WTC11 (cell line): Measurements from ENCODE around the gene PRR15. TPM values are rescaled to one million over a fixed set of nuclear protein-coding genes. Genes with fewer than 3 reads are reported as not detected.

ENCODE experiments used
- ATAC-seq: fragments of 200-7000 bp; cut with Tn5 transposase; 2 replicates; pipeline ENCODE4 v1.10.0; 2021; ENCODE audit warnings: mild to moderate bottlenecking, moderate library complexity
- CTCF ChIA-PET: fragments of 300-600 bp; sonication (Branson Sonifier 250); formaldehyde crosslinking; loops from one replicate; lab custom pipeline; 2021; ENCODE audit warnings: antibody characterized with exemption; lab: Charles Lee
- POLR2A ChIA-PET: fragments of 350-600 bp; sonication (Branson Sonifier 250); formaldehyde crosslinking; loops from one replicate; lab custom pipeline; 2021; ENCODE audit warnings: antibody characterized with exemption; lab: Charles Lee
- DNase-seq: peaks from one replicate; pipeline ENCODE4 v3.0.0; 2021; ENCODE audit warnings: low spot score
- H3K27ac Mint-ChIP-seq: 2 replicates; pipeline ENCODE4 v1.8.0; 2021; ENCODE audit warnings: mixed read lengths
- H3K27me3 Mint-ChIP-seq: 2 replicates; pipeline ENCODE4 v1.8.0; 2021; ENCODE audit warnings: low read depth, mild to moderate bottlenecking, moderate library complexity, mixed read lengths
- H3K36me3 Mint-ChIP-seq: 2 replicates; pipeline ENCODE4 v1.8.0; 2021; ENCODE audit warnings: mixed read lengths
- H3K4me1 Mint-ChIP-seq: 2 replicates; pipeline ENCODE4 v1.8.0; 2022; ENCODE audit warnings: mixed read lengths
- H3K4me3 Mint-ChIP-seq: 2 replicates; pipeline ENCODE4 v1.8.0; 2021; ENCODE audit warnings: mild to moderate bottlenecking, moderate library complexity, mixed read lengths
- H3K9me3 Mint-ChIP-seq: 2 replicates; pipeline ENCODE4 v1.8.0; 2021; ENCODE audit warnings: mixed read lengths
- ESRRA ChIP-seq: sonication (generic); formaldehyde crosslinking; IDR thresholded peaks from 2 replicates; pipeline ENCODE4 v1.8.1; 2022; ENCODE audit warnings: mild to moderate bottlenecking, missing genetic modification reagents, borderline replicate concordance
- GTF2I ChIP-seq: fragments of 250-450 bp; sonication (Bioruptor Pico); conservative IDR thresholded peaks from 2 replicates; pipeline ENCODE4 v1.4.0; 2021; ENCODE audit warnings: mild to moderate bottlenecking
- KAT7 ChIP-seq: sonication (generic); formaldehyde crosslinking; IDR thresholded peaks from 2 replicates; pipeline ENCODE4 v1.8.1; 2023; ENCODE audit warnings: missing genetic modification reagents, mild to moderate bottlenecking, borderline replicate concordance
- MXD4 ChIP-seq: fragments of 250-450 bp; sonication (Bioruptor Pico); IDR thresholded peaks from 2 replicates; pipeline ENCODE4 v1.8.0; 2021; ENCODE audit warnings: mild to moderate bottlenecking, moderate library complexity, borderline replicate concordance
- MYBL2 ChIP-seq: sonication (generic); formaldehyde crosslinking; IDR thresholded peaks from 2 replicates; pipeline ENCODE4 v1.8.1; 2023; ENCODE audit warnings: mild to moderate bottlenecking, moderate library complexity, missing genetic modification reagents
- NFE2L1 ChIP-seq: sonication (generic); formaldehyde crosslinking; IDR thresholded peaks from 2 replicates; pipeline ENCODE4 v1.8.1; 2023; ENCODE audit warnings: missing genetic modification reagents
- NFYB ChIP-seq: sonication (generic); formaldehyde crosslinking; conservative IDR thresholded peaks from 2 replicates; pipeline ENCODE4 v1.8.0; 2022; ENCODE audit warnings: low read depth, missing genetic modification reagents
- PRRX2 ChIP-seq: fragments of 250-450 bp; sonication (Bioruptor Pico); IDR thresholded peaks from 2 replicates; pipeline ENCODE4 v1.8.0; 2021; ENCODE audit warnings: mild to moderate bottlenecking
- SOX15 ChIP-seq: fragments of 250-450 bp; sonication (Bioruptor Pico); IDR thresholded peaks from 2 replicates; pipeline ENCODE4 v1.9.0; 2021; ENCODE audit warnings: mild to moderate bottlenecking
- TEAD1 ChIP-seq: sonication (generic); formaldehyde crosslinking; IDR thresholded peaks from 2 replicates; pipeline ENCODE4 v1.8.0; 2022; ENCODE audit warnings: mild to moderate bottlenecking, missing genetic modification reagents
- ZNF138 ChIP-seq: sonication (generic); formaldehyde crosslinking; conservative IDR thresholded peaks from 2 replicates; pipeline ENCODE4 v1.8.1; 2022; ENCODE audit warnings: mild to moderate bottlenecking, moderate library complexity, missing genetic modification reagents
- ZNF423 ChIP-seq: fragments of 250-450 bp; sonication (Bioruptor Pico); IDR thresholded peaks from 2 replicates; pipeline ENCODE4 v2.1.2; 2022; ENCODE audit warnings: mild to moderate bottlenecking, moderate library complexity
- ZNF671 ChIP-seq: fragments of 250-450 bp; sonication (Bioruptor Pico); IDR thresholded peaks from 2 replicates; pipeline ENCODE4 v1.8.0; 2021; ENCODE audit warnings: mild to moderate bottlenecking
- total RNA-seq: library from RNA; stranded (reverse); gene quantifications from 3 replicates; pipeline ENCODE4 v1.2.3, GENCODE V29; 2021
- TF ChIP-seq, protein P1 (sequence below): fragments of 250-450 bp; sonication (Bioruptor Pico); IDR thresholded peaks from 2 replicates; pipeline ENCODE4 v2.1.2; 2022; ENCODE audit warnings: mild to moderate bottlenecking, moderate library complexity
- TF ChIP-seq, protein P2 (sequence below): sonication (generic); formaldehyde crosslinking; IDR thresholded peaks from 2 replicates; pipeline ENCODE4 v1.8.1; 2022; ENCODE audit warnings: mild to moderate bottlenecking, moderate library complexity, missing genetic modification reagents
- TF ChIP-seq, protein P3 (sequence below): sonication (generic); formaldehyde crosslinking; IDR thresholded peaks from 2 replicates; pipeline ENCODE4 v1.8.1; 2022; ENCODE audit warnings: low read depth, missing genetic modification reagents, borderline replicate concordance
- TF ChIP-seq, protein P4 (sequence below): sonication (generic); formaldehyde crosslinking; IDR thresholded peaks from 2 replicates; pipeline ENCODE4 v1.8.1; 2023; ENCODE audit warnings: mild to moderate bottlenecking, moderate library complexity, missing genetic modification reagents
- TF ChIP-seq, protein P5 (sequence below): sonication (generic); formaldehyde crosslinking; IDR thresholded peaks from 2 replicates; pipeline ENCODE4 v1.8.0; 2022; ENCODE audit warnings: mild to moderate bottlenecking, missing genetic modification reagents
- TF ChIP-seq, protein P6 (sequence below): sonication (generic); formaldehyde crosslinking; IDR thresholded peaks from 2 replicates; pipeline ENCODE4 v1.8.0; 2023; ENCODE audit warnings: mild to moderate bottlenecking, missing genetic modification reagents
- TF ChIP-seq, protein P7 (sequence below): sonication (generic); formaldehyde crosslinking; IDR thresholded peaks from 2 replicates; pipeline ENCODE4 v1.8.1; 2023; ENCODE audit warnings: mild to moderate bottlenecking, missing genetic modification reagents, borderline replicate concordance
- TF ChIP-seq, protein P8 (sequence below): fragments of 250-450 bp; sonication (Bioruptor Pico); IDR thresholded peaks from 2 replicates; pipeline ENCODE4 v1.9.0; 2021; ENCODE audit warnings: mild to moderate bottlenecking

The PRR15 gene
- total RNA-seq, 1 experiment from 2014 or later: 21.2 TPM

DNA sequence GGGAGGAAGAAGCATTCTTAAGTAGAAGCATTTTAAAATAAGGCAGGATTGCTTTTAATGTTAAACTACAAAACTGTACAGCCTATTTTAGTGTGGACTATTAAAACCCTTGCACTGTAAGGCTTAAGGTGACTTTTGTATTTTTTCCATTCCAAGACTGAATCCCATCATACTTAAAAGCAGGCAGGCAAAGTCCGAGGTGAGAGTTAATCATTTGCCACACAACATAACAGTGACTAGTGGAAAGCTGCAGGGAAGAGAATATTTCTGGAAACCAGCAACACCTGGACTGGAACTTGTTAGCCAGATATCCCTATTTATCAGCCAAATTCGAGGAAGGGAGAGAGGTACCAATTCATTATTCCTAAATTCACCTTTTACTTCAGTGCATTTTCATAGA lies 3.5 kb downstream of the PRR15 start (continued):
- no peak for TF ChIP-seq MXD4 (CRISPR knock-in tag)
- TF ChIP-seq, protein P1, sequence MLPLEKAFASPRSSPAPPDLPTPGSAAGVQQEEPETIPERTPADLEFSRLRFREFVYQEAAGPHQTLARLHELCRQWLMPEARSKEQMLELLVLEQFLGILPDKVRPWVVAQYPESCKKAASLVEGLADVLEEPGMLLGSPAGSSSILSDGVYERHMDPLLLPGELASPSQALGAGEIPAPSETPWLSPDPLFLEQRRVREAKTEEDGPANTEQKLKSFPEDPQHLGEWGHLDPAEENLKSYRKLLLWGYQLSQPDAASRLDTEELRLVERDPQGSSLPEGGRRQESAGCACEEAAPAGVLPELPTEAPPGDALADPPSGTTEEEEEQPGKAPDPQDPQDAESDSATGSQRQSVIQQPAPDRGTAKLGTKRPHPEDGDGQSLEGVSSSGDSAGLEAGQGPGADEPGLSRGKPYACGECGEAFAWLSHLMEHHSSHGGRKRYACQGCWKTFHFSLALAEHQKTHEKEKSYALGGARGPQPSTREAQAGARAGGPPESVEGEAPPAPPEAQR (CRISPR knock-in tag): no peak
- no peak for TF ChIP-seq ESRRA (CRISPR knock-in tag)
- TF ChIP-seq, protein P2, sequence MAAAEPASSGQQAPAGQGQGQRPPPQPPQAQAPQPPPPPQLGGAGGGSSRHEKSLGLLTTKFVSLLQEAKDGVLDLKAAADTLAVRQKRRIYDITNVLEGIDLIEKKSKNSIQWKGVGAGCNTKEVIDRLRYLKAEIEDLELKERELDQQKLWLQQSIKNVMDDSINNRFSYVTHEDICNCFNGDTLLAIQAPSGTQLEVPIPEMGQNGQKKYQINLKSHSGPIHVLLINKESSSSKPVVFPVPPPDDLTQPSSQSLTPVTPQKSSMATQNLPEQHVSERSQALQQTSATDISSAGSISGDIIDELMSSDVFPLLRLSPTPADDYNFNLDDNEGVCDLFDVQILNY: no peak
- TF ChIP-seq, protein P3, sequence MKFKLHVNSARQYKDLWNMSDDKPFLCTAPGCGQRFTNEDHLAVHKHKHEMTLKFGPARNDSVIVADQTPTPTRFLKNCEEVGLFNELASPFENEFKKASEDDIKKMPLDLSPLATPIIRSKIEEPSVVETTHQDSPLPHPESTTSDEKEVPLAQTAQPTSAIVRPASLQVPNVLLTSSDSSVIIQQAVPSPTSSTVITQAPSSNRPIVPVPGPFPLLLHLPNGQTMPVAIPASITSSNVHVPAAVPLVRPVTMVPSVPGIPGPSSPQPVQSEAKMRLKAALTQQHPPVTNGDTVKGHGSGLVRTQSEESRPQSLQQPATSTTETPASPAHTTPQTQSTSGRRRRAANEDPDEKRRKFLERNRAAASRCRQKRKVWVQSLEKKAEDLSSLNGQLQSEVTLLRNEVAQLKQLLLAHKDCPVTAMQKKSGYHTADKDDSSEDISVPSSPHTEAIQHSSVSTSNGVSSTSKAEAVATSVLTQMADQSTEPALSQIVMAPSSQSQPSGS (CRISPR knock-in tag): no peak
- TF ChIP-seq NFYB: no peak
- TF ChIP-seq, protein P4, sequence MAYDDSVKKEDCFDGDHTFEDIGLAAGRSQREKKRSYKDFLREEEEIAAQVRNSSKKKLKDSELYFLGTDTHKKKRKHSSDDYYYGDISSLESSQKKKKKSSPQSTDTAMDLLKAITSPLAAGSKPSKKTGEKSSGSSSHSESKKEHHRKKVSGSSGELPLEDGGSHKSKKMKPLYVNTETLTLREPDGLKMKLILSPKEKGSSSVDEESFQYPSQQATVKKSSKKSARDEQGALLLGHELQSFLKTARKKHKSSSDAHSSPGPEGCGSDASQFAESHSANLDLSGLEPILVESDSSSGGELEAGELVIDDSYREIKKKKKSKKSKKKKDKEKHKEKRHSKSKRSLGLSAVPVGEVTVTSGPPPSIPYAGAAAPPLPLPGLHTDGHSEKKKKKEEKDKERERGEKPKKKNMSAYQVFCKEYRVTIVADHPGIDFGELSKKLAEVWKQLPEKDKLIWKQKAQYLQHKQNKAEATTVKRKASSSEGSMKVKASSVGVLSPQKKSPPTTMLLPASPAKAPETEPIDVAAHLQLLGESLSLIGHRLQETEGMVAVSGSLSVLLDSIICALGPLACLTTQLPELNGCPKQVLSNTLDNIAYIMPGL (CRISPR knock-in tag): no peak
- TF ChIP-seq, protein P5, sequence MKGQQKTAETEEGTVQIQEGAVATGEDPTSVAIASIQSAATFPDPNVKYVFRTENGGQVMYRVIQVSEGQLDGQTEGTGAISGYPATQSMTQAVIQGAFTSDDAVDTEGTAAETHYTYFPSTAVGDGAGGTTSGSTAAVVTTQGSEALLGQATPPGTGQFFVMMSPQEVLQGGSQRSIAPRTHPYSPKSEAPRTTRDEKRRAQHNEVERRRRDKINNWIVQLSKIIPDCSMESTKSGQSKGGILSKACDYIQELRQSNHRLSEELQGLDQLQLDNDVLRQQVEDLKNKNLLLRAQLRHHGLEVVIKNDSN (CRISPR knock-in tag): no peak
- TF ChIP-seq ZNF138 (CRISPR knock-in tag): no peak
- no peak for TF ChIP-seq MYBL2 (CRISPR knock-in tag)

DNA sequence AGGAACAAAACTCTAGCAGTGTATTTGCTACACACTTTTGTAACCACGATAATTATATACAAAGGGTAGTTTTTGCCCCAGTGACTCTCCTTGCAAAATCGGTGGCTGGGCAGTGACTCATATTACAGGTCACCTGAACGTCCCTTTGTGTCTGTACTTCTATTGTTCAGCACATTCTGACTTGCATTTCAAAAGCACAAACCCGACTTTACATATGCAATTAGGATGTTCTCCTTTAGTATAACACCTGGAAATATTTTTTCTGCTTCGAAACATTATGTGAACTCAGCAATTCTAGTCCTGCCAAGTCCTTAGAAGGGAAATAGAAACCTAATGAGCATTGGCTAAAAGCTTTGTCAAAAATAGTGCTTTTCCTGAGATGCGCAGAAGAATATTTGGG lies 6.0 kb downstream of the PRR15 start:
- peaks cover 55% of the 10 kb centered on the region for H3K4me1 Mint-ChIP-seq
- ChIA-PET POLR2A (no interaction called here), CTCF (interaction anchor here (1.0 kb wide), 1 partner anchor 19 kb away, joined by 3 read pairs; no protein-coding TSS in a partner anchor)
- peak overlapping the region; percentile 89; the same call in 1 of the 2 replicates for H3K27ac Mint-ChIP-seq
- H3K9me3 Mint-ChIP-seq: no peaks in the 10 kb centered on the region; the same call in 1 of the 2 replicates
- DNase-seq: no peak
- H3K36me3 Mint-ChIP-seq: no peaks in the 10 kb centered on the region
- H3K27me3 Mint-ChIP-seq: peaks cover 14% of the 10 kb centered on the region
- H3K4me3 Mint-ChIP-seq: peak overlapping the region; percentile 9; the same call in 1 of the 2 replicates
- ATAC-seq: no peak; the same call in 1 of the 2 replicates
- TF ChIP-seq ZNF671 (CRISPR knock-in tag): no peak
- TF ChIP-seq GTF2I (CRISPR knock-in tag): no peak
- TF ChIP-seq TEAD1: no peak
- TF ChIP-seq, protein P6, sequence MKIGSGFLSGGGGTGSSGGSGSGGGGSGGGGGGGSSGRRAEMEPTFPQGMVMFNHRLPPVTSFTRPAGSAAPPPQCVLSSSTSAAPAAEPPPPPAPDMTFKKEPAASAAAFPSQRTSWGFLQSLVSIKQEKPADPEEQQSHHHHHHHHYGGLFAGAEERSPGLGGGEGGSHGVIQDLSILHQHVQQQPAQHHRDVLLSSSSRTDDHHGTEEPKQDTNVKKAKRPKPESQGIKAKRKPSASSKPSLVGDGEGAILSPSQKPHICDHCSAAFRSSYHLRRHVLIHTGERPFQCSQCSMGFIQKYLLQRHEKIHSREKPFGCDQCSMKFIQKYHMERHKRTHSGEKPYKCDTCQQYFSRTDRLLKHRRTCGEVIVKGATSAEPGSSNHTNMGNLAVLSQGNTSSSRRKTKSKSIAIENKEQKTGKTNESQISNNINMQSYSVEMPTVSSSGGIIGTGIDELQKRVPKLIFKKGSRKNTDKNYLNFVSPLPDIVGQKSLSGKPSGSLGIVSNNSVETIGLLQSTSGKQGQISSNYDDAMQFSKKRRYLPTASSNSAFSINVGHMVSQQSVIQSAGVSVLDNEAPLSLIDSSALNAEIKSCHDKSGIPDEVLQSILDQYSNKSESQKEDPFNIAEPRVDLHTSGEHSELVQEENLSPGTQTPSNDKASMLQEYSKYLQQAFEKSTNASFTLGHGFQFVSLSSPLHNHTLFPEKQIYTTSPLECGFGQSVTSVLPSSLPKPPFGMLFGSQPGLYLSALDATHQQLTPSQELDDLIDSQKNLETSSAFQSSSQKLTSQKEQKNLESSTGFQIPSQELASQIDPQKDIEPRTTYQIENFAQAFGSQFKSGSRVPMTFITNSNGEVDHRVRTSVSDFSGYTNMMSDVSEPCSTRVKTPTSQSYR (CRISPR knock-in tag): no peak
- TF ChIP-seq PRRX2: no peak
- no peak for TF ChIP-seq ZNF423 (CRISPR knock-in tag)
- TF ChIP-seq, protein P7, sequence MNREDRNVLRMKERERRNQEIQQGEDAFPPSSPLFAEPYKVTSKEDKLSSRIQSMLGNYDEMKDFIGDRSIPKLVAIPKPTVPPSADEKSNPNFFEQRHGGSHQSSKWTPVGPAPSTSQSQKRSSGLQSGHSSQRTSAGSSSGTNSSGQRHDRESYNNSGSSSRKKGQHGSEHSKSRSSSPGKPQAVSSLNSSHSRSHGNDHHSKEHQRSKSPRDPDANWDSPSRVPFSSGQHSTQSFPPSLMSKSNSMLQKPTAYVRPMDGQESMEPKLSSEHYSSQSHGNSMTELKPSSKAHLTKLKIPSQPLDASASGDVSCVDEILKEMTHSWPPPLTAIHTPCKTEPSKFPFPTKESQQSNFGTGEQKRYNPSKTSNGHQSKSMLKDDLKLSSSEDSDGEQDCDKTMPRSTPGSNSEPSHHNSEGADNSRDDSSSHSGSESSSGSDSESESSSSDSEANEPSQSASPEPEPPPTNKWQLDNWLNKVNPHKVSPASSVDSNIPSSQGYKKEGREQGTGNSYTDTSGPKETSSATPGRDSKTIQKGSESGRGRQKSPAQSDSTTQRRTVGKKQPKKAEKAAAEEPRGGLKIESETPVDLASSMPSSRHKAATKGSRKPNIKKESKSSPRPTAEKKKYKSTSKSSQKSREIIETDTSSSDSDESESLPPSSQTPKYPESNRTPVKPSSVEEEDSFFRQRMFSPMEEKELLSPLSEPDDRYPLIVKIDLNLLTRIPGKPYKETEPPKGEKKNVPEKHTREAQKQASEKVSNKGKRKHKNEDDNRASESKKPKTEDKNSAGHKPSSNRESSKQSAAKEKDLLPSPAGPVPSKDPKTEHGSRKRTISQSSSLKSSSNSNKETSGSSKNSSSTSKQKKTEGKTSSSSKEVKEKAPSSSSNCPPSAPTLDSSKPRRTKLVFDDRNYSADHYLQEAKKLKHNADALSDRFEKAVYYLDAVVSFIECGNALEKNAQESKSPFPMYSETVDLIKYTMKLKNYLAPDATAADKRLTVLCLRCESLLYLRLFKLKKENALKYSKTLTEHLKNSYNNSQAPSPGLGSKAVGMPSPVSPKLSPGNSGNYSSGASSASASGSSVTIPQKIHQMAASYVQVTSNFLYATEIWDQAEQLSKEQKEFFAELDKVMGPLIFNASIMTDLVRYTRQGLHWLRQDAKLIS (CRISPR knock-in tag): no peak
- TF ChIP-seq NFE2L1: no peak
- TF ChIP-seq SOX15 (CRISPR knock-in tag): no peak
- no peak for TF ChIP-seq KAT7
- no peak for TF ChIP-seq MXD4 (CRISPR knock-in tag)
- TF ChIP-seq, protein P8, sequence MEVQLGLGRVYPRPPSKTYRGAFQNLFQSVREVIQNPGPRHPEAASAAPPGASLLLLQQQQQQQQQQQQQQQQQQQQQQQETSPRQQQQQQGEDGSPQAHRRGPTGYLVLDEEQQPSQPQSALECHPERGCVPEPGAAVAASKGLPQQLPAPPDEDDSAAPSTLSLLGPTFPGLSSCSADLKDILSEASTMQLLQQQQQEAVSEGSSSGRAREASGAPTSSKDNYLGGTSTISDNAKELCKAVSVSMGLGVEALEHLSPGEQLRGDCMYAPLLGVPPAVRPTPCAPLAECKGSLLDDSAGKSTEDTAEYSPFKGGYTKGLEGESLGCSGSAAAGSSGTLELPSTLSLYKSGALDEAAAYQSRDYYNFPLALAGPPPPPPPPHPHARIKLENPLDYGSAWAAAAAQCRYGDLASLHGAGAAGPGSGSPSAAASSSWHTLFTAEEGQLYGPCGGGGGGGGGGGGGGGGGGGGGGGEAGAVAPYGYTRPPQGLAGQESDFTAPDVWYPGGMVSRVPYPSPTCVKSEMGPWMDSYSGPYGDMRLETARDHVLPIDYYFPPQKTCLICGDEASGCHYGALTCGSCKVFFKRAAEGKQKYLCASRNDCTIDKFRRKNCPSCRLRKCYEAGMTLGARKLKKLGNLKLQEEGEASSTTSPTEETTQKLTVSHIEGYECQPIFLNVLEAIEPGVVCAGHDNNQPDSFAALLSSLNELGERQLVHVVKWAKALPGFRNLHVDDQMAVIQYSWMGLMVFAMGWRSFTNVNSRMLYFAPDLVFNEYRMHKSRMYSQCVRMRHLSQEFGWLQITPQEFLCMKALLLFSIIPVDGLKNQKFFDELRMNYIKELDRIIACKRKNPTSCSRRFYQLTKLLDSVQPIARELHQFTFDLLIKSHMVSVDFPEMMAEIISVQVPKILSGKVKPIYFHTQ (CRISPR knock-in tag): no peak
